Measurements from ENCODE around the gene COL4A1.

DNA sequence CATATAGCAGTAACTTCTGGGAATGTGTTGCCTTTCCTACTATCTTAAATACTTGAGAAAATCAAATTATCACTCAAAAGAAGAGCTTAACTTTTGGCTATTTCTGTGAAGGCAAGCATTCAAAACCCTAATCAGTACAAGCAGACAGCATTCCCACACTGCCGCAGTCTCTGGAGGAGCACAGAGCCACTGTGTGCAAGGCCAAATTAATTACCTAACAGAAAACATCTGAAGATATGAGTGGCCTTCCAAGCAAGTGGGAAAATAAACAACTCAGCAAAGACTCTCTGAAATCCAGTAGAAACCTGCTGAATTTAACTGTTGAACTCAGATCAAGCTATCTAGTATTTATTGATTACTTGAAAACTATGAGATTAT, 68.2 kb downstream of the COL4A1 start:
- TF ChIP-seq POLR2A (IDR thresholded peaks at IDR 0.05): no peak
- TF ChIP-seq, protein P1, sequence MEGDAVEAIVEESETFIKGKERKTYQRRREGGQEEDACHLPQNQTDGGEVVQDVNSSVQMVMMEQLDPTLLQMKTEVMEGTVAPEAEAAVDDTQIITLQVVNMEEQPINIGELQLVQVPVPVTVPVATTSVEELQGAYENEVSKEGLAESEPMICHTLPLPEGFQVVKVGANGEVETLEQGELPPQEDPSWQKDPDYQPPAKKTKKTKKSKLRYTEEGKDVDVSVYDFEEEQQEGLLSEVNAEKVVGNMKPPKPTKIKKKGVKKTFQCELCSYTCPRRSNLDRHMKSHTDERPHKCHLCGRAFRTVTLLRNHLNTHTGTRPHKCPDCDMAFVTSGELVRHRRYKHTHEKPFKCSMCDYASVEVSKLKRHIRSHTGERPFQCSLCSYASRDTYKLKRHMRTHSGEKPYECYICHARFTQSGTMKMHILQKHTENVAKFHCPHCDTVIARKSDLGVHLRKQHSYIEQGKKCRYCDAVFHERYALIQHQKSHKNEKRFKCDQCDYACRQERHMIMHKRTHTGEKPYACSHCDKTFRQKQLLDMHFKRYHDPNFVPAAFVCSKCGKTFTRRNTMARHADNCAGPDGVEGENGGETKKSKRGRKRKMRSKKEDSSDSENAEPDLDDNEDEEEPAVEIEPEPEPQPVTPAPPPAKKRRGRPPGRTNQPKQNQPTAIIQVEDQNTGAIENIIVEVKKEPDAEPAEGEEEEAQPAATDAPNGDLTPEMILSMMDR (IDR thresholded peaks at IDR 0.05): no peak
